GM21526 (cell line): ENCODE measurements around the gene ATP8A2.
"Not testable (repeated sequence)": the region's sequence is repeated elsewhere in the genome, so short reads cannot be mapped to it uniquely, and the experiment has no call there.

Experiments used
- ATAC-seq: cut with Tn5 transposase; IDR thresholded peaks from one replicate; pipeline ENCODE4 v1.9.1; 2021; ENCODE audit warnings: moderate library complexity; ENCODE audit not compliant: unreplicated experiment, low FRiP score

Gene ATP8A2

DNA sequence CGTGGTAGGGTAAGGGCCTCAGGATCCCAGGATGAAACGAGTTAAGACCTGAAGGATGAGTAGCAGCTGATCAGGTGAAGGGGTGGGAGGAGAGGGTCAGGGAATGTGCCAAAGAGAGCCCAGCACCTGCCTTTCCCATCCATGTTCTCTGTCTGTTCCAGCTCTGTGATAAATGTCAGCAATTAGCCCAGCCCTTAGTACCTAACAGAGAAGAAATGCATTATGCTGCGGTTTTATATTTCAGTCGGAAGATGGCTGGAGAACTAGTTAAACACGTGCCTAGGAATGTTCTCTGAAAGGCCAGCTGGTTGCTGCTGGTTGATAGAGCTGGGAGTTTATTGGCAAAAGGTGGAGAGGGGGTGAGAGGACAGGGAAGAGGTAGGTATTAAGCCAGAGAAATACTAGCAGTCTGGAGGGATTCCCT lies 411.8 kb downstream of the ATP8A2 start:
- ATAC-seq: no peak

DNA sequence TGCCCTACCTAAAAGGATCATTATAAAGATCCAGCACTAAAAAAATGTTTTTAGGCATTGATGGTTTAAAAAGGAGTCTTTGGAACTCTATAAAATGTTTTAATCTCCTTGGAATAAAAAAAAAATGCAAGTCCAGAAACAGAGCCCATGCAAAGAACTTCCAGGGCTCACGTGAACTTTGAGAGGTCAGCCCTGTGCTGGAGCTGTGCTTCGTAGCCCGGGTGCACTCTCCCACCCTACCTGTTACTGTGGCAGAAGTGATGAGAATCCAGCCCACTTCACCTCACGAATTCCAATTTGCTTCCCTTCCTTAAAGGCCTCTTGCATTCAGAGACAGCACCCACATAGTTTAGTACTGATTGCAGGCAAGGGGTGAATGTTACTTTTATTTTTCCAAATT lies 412.3 kb downstream of the ATP8A2 start:
- no peak for ATAC-seq

DNA sequence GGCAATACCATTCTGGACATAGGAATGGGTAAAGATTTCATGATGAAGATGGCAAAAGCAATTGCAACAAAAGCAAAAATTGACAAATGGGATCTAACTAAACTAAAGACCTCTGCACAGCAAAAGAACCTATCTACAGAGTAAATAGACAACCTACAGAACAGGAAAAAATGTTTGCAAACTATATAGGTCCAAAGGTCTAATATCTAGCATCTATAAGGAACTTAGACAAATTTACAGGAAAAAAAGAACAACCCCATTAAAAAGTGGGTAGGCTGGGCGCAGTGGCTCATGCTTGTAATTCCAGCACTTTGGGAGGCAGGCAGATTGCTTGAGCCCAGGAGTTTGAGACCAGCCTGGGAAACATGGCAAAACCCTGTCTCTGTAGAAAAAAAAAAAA lies 418.4 kb downstream of the ATP8A2 start:
- not testable (repeated sequence) for ATAC-seq

DNA sequence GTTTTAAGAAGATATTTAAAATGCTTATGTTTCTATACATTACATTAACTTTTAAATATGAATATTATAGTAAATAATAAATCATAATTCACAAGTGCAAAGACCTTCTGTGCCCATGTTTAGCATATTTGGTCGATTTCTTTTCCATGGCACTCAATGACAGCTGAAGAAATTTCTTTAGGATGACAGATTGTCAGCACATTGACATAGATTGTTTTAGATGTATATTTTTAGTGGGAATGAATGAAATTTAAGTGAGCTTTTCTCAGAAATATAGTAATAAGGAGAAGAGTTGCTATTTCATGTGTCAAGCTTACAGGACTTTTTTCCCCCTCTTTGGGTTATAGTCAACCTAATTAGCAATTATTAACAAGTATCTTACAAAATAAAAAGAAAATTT lies 423.5 kb downstream of the ATP8A2 start:
- ATAC-seq: no peak

DNA sequence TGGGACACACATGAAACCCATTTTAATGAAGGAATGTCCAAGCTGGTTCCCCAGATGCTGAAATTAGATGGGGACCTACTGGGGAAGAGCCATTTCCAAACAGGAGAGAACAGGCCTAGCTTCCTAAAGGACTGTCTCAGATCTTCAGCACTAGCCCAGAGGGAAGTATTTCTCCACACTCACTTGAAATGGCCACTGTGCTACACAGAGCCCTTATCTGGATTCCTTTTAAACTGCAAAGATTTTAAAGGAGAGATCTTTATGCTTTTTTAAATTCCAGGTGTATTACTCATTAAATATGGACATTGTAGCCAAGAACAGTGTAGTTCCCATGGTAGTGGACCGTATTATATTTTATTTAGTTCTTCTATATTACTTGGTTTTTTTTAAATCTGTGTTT lies 424.7 kb downstream of the ATP8A2 start:
- no peak for ATAC-seq

DNA sequence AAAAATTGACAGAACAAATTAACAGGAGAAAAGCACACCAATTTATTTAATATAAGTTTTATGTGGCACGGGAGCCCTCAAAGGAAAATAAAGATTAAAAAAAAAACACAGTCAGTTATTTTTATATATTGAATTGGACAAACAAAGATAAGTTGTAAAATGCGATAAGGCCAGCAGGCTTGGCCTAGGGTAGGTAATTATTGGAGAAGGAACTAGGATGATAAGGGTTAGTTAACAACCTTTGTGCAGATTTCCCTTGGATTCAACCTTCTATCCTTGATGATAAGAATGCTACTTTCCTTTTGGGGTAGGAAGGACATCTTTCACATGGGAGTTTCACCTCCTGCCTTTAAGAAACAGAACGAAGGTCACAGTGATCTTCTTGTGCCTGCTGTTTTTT lies 427.2 kb downstream of the ATP8A2 start:
- no peak for ATAC-seq

DNA sequence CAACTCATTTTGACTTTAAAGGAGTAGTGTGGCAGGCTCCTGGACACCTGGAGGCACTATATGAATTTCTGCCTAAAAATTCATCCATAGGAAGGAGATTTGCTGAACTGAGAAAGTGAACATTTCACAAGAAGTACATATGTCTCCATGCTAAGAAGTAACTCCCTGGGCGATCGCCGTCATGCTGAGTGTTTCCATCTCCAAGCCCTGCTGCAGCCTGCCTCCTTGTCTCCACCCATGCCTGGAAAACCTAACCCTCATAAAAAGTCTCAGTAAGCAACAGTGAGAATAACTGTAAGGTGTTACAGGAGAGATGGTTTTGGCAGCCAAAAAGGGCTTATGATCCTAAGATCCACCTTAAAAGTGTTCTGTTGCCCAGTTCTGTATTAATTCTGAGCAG lies 428.7 kb downstream of the ATP8A2 start:
- ATAC-seq: no peak

DNA sequence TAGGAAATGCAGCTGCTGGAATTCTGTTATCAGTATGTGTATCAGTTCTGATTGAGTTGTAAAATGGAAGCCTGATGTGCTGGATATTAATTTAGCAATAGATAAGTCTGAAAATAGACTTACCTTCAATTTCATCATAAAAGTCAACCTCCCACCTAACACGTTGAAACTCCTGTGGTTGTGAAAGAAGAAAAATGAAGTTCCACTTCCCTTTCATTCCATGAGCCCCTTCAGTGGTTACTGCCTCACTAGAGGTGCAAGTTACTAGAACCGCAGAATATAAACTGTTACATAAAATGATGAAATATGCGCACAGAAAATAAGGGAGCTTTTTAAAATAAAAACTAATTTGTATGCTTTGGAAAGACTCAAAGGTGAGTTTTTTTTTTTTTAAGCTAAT lies 430.8 kb downstream of the ATP8A2 start:
- ATAC-seq: no peak

DNA sequence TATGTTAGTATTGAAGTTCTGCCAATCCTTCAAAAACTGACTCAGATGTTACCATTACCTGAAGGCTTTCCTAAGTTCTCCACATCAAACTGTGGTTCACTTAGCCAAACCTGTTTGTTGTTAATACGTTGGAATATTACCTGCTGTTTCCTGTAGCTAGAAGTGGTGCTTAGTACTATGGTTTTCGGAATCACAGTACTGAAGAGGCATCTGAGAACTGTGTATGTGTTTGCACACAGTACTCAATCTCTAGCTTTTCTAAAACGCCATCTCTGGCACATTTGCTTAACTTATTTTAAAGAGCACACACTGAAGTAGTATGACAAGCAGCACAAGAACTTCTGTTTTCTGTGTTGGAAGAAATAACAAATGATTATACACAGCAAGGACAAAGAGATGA lies 431.9 kb downstream of the ATP8A2 start:
- no peak for ATAC-seq

DNA sequence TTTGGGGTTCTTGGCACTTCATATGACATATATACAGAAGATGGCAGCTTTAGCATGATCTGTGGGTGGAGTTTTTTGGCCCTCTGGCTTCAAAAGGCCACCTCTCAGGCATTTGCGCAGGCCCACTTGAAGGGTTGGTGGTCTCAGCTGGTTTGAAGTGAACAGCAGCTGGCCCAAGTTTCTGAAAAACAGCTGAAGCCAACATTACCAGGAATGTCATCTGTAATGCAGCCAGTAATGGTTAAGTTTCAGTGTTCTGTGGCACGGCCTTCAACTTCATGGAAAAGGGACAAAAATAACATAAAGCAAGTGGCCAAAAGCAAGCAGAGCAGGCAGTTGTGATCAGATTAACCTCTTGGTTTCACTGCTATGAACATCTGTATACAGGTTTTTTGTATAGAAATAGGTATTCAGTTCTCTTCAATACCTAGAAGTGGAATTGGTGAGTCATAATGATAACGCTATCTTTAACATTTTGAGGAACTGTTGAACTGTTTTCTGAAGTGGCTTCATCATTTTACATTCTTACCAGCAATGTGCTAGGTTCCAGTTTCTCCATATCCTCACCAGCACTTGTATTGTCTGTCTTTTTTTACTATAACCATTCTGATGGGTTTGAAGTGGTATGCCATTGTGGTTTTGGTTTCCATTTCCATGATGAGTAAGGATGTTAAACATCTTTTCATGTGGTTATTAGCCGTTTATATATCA lies 434.6 kb downstream of the ATP8A2 start:
- peak; percentile 62 for ATAC-seq

DNA sequence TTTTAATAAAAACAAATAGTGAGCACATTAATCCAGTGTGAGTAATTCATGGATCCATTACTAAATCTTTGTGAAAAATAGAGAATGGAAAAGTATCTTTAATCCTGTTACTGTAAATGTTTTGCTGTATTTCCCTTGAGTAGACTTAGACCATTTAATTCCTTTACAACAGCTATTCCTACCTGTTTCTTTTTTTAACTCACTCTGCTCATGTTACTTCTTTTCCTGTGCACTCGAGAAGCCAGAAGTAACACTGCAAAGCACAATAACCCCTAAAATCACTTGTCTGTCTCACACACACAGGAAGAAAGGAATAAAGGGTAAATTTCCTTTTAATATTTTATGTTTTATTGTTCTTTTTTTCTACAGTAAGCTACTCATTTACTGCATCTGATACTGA lies 435.8 kb downstream of the ATP8A2 start:
- ATAC-seq: no peak

DNA sequence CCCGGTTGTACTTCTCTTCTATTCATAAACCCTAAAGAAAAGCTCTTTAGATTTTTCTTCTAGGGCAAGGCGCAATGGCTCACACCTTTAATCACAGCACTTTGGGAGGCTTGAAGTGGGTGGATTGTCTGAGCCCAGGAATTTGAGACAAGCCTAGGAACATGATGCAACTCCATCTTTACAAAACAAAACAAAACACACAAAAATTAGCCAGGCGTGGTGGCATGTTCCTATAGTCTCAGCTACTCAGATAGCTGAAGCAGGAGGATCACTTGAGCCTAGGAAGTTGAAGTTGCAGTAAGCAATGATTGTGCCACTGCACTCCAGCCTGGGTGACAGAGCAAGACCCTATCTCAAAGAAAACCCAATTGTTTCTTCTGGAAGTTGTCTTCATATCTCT lies 439.7 kb downstream of the ATP8A2 start:
- no peak for ATAC-seq

DNA sequence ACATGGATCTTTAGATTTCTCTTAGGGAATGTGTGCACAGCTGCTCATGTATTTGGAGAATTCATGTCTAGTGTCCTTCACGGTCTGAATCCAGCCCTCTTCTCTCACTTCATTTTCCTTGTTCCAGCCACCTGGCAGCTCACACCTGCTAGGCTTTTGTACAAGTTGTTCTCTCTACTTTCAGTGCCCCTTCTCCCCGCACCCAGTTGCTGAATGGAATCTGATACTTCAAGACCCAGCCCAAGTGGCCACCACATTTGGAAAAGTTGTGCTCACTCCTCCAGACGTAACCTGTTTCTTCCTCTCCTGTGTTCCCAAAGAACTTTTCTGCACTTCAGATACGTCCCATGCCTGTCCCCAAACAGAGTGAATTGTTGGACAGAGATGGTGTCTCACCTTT lies 444.5 kb downstream of the ATP8A2 start:
- no peak for ATAC-seq

DNA sequence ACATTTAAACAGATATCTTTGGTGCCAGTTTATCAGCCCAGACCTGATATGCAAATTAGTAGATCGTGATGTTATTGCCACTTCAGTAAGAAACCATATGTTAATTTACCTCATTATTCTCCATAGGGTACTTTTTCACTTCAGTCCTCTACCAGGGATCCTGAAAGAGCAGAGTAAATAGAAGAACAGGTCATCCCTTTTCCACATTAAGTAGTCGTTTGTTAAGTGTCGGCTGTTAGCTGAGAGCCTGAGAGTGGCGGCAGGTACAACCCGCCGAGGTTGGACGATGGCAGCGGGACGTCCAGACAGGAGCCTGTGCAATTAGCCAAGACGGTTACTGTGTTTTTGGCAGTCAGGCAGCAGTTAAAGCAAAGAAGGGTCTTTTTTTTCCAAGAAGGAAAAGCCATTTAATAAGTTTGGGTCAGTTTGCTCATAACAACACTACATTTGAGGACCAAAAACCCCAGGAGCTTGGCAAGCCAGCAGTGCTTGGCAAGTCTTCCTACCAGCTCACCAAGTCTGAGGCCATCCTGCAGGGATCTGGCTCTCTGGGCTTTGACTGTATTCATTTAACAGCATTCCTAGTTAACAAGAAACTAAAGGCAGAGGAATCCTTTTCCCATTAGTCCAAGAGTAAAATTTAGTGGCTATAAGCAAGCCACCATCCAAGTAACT lies 448.2 kb downstream of the ATP8A2 start:
- ATAC-seq: no peak

DNA sequence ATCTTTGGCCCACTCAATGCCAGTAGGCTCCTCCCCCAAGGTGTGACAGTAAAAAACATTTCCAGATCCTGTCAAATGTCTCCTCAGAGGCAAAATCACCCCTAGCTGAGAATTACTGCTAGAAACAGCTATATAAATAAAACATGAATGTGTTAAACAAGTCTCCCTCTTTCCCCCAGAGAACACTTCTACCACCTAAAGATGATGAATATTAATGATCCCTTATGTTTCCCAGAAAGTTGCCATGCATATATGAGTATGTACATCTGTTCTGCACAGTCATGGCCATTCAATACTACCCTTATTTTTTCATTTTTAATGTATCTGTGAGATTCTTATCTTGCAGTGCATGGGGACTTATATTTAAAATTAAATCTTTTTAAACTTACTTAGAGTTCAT lies 450.0 kb downstream of the ATP8A2 start:
- no peak for ATAC-seq

DNA sequence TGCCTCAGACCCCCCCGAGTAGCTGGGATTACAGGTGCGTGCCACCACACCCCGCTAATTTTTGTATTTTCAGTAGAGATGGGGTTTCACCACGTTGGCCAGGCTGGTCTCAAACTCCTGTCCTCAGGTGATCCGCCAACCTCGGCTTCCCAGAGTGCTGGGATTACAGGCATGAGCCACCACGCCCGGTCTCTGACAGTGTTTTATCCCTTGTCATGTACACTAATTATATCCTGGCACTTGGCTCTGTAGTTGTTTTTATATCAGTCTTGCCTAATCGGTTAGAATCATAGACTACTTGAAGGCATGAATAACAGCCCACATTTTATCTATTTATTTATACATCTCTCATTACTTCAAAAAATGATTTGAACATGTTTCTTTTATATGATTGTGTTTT lies 455.4 kb downstream of the ATP8A2 start:
- ATAC-seq: not testable (repeated sequence)

DNA sequence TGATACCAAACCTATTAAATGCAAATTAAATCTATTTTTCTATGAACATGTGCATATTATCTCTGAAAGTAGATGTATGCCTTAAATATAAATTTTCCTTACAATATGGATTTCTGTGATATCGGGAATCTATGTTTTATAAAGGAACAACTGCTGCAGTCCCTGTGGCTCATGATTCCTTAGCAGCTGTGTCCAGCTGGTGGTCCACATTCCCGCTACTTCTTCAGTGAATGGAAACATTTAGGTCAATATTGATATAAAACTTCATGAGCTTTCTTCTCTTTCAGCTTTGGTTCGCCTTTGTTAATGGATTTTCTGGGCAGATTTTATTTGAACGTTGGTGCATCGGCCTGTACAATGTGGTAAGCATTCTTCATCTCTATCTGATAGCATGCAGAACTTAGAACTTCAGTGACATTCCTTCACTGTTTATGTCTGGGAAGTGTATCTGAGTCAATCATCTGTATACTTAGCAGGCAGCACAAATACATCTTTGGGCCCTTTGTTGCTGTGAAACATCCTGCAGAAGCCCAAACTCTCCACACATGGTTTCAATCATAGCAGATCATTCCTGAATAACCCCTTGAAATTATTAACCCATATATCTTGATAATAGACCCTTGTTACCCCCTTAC lies 456.2 kb downstream of the ATP8A2 start:
- ATAC-seq: no peak

DNA sequence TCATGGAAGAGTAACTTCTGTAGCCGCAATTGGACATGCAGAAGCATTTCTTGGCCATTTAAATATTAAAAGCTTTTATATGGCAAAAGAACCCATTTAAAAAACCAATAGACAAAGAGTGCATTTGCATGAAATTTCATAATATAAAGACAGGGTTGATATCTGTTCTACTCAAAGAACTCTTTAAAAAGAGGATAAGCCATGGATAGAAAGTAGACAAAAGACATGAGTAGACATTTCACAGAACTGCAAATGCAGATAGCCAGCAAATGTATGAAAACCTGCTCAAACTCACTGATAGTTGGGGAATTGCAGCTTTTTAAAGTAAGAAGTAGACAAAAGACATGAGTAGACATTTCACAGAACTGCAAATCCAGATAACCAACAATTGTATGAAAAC lies 462.0 kb downstream of the ATP8A2 start:
- no peak for ATAC-seq

DNA sequence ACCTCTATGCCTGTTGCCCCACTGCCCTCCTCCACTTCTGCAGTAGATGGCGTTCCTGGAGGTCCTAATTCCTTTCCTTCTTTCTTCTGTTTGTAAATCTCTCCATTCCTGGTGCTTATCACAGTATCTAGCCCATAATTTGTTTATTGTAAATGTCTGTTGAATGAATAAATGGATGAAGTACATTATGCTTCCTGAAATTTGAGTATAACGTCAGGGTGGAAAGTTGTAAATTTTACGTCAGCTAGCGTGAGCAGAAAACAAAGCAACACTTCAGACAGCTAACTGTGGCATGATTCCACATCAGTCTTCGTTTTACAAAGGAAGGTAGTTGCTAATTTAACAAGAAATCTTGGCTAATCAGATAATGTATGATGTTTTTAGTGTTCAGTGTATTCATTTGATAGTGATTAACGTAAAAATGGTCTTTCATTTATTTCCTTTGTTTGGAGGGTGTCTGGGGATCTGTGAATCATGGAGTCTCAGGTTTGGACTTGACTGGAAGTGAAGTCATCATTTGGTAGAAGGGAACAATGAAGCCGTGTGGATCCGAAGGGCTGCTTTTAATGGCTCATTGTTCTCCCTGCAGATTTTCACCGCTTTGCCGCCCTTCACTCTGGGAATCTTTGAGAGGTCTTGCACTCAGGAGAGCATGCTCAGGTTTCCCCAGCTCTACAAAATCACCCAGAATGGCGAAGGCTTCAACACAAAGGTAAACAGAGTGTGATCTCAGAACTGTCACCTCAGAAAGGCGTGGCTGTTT lies 465.0 kb downstream of the ATP8A2 start:
- no peak for ATAC-seq

DNA sequence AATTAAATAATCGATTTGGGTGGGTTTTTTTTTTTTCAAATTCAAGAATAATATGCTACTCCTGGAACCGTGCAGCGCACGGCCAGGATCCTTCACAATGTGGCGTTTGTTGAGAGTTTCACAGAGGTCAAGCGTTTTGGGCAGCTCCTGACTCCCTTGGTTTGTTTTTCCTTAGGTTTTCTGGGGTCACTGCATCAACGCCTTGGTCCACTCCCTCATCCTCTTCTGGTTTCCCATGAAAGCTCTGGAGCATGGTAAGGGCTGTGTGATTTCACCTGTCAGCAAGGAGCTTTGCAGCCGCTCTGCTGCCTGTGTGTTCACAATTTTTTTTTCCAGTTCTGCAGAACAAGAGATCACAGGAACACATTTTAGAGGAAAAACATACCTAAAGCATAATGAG lies 467.6 kb downstream of the ATP8A2 start:
- no peak for ATAC-seq

DNA sequence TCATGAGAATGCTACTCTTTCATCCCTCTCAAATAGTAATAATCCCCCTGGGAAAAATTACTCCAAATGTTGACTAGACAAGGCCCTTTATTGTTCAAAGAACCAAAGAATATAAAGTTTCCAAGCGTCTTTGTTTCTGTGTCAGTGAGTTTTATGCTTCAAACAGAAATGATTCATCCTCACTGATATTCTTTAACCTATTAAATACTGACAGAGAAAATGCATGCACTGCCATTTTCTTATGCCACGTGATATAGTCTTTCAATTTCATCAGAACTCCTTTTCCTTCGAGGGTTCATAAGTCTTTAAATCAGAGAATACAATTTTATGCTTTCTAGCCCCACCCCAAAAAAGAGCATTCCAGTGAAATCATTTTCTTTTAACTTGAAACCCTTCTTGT lies 468.5 kb downstream of the ATP8A2 start:
- no peak for ATAC-seq
